Gastrocnemius medialis (tissue), 4 donors: ENCODE measurements around the gene CTAGE15.
"Not testable (repeated sequence)": the region's sequence is repeated elsewhere in the genome, so short reads cannot be mapped to it uniquely, and the experiment has no call there.

Experiments
- POLR2A ChIP-seq, 2 donors: fragments of 450-650 bp; IDR thresholded peaks; one replicate each; pipeline ENCODE4 v1.6.1; 2017; ENCODE audit warnings: antibody characterized with exemption in 2 of 2, mild to moderate bottlenecking in 2 of 2, moderate library complexity in 2 of 2
- TF ChIP-seq, protein P1 (sequence below), 5 experiments: fragments of 450-650 bp in 3 of 5; fragments of 200-600 bp in 2 of 5; sonication (generic) in 2 of 5; IDR thresholded peaks in 4 of 5; conservative IDR thresholded peaks in 1 of 5; 1 replicate in 4 of 5; 2 replicates in 1 of 5; pipeline ENCODE4 v1.5.1; 2016 to 2019; ENCODE audit warnings: antibody characterized with exemption in 5 of 5, mild to moderate bottlenecking in 3 of 5, moderate library complexity in 3 of 5

DNA sequence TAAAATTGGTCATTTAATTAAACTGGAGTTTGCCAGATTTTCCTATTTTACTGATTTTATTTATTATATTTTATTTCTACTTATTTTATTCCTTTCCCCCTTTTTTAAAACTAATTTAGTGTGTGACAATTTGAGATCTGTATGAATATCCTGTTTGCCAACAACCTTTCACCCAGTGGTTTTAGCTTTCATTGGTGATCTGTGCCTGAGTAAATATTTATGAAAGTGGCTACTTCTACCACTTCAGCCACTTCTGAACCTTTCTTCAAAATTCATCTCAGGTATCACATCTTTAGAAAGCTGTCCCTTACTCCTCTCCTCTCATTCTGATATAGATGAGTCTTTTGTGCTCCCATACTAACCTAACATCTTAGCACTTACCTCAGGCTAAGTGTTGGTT lies 18.3 kb downstream of the CTAGE15 start:
- TF ChIP-seq, protein P1, sequence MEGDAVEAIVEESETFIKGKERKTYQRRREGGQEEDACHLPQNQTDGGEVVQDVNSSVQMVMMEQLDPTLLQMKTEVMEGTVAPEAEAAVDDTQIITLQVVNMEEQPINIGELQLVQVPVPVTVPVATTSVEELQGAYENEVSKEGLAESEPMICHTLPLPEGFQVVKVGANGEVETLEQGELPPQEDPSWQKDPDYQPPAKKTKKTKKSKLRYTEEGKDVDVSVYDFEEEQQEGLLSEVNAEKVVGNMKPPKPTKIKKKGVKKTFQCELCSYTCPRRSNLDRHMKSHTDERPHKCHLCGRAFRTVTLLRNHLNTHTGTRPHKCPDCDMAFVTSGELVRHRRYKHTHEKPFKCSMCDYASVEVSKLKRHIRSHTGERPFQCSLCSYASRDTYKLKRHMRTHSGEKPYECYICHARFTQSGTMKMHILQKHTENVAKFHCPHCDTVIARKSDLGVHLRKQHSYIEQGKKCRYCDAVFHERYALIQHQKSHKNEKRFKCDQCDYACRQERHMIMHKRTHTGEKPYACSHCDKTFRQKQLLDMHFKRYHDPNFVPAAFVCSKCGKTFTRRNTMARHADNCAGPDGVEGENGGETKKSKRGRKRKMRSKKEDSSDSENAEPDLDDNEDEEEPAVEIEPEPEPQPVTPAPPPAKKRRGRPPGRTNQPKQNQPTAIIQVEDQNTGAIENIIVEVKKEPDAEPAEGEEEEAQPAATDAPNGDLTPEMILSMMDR (IDR thresholded peaks at IDR 0.05 in 4 of 5, conservative IDR thresholded peaks at IDR 0.05 in 1 of 5) = not testable (repeated sequence)
- TF ChIP-seq POLR2A (IDR thresholded peaks at IDR 0.05) = not testable (repeated sequence)
